ENCODE data around the gene CALHM2. TPM values are rescaled to one million over a fixed set of nuclear protein-coding genes. Genes with fewer than 3 reads are reported as not detected.
A peak's percentile ranks its signal among the peaks of the same experiment; 100 is the strongest.

CALHM2 gene
- total RNA-seq, 1 experiment from 2014 or later = not detected

GRCh38 chr10:103493916-103494877 is 42.0 kb upstream of the CALHM2 start:
- Mint-ChIP-seq H3K27ac (no peak overlapping the region), H3K4me3 (peak overlapping the region; percentile 74 to 85), H3K36me3 (ENCODE audit: insufficient read depth in 1 of 3, low read depth in 3 of 3) (no peaks in the 10 kb centered on the region), H3K4me1 (peaks cover 17 to 21% of the 10 kb centered on the region in 2 experiments), H3K9me3 (no peaks in the 10 kb centered on the region), H3K27me3 (ENCODE audit: low read depth) (peaks cover 74% of the 10 kb centered on the region)
- Histone ChIP-seq H4K91ac (ENCODE audit: insufficient read length, low read depth, low read length) (no peak overlapping the region), H3T11ph (ENCODE audit: low read length) (no peak overlapping the region), H2BK12ac (ENCODE audit: insufficient read length, low read depth, low read length) (no peak overlapping the region), H4K8ac (replicated peaks; ENCODE audit: insufficient read length, low read depth, low read length) (no peak overlapping the region), H3K27me3 (ENCODE audit: insufficient read depth, low read length) (peaks cover 10% of the 10 kb centered on the region; the same call in 1 of the 2 replicates), H2AK5ac (ENCODE audit: insufficient read length, low read length) (no peak overlapping the region), H3K79me2 (ENCODE audit: insufficient read depth, low read length) (no peaks in the 10 kb centered on the region), H3K27ac (ENCODE audit: insufficient read length, low read depth, low read length) (no peak overlapping the region), H3K23ac (ENCODE audit: insufficient read length, low read depth, low read length) (no peak overlapping the region), H2BK20ac (ENCODE audit: low read depth, low read length, poor library complexity, severe bottlenecking) (no peak overlapping the region), H2BK15ac (ENCODE audit: low read depth, low read length) (no peak overlapping the region), H3K14ac (ENCODE audit: insufficient read depth, low read length) (no peak overlapping the region; the same call in 1 of the 2 replicates), H2BK120ac (ENCODE audit: low read depth, low read length, poor library complexity, severe bottlenecking) (no peak overlapping the region), H3K4ac (ENCODE audit: low read depth, low read length) (no peak overlapping the region), H3K23me2 (ENCODE audit: insufficient read length, low read depth, low read length, poor library complexity, severe bottlenecking) (peaks cover 4% of the 10 kb centered on the region), H3K4me2 (ENCODE audit: insufficient read depth, insufficient read length, low read length) (peak overlapping the region; percentile 39), H4K5ac (ENCODE audit: insufficient read length, low read depth, low read length) (no peak overlapping the region), H3K9ac (ENCODE audit: extremely low read depth, insufficient read length, low read length) (no peak overlapping the region), H3K79me1 (ENCODE audit: insufficient read depth, low read depth, low read length, poor library complexity, severe bottlenecking) (no peaks in the 10 kb centered on the region), H3K9me3 (ENCODE audit: control insufficient read depth, low read depth, low read length) (no peaks in the 10 kb centered on the region), H3K56ac (ENCODE audit: insufficient read length, low read depth, low read length) (no peak overlapping the region), H2BK5ac (ENCODE audit: insufficient read length, low read length) (no peak overlapping the region), H2AFZ (ENCODE audit: low read length) (no peak overlapping the region), H3K4me1 (ENCODE audit: insufficient read depth, low read length) (no peaks in the 10 kb centered on the region; the same call in 1 of the 2 replicates), H4K20me1 (ENCODE audit: control insufficient read depth, insufficient read depth, insufficient read length) (no peaks in the 10 kb centered on the region), H3K18ac (ENCODE audit: insufficient read length, low read depth, low read length) (no peak overlapping the region)
- WGBS (ENCODE audit: extremely low coverage, insufficient read length, low lambda C conversion rate) = no CpG with 5 or more reads among the region's 92 CpGs
- DNase-seq = no peak
- no peak for TF ChIP-seq CTCF (conservative IDR thresholded peaks at IDR 0.05)

Data from H9 (cell line).